Myocyte (in vitro differentiated cells): Measurements from ENCODE around the gene MRNIP. TPM values are rescaled to one million over a fixed set of nuclear protein-coding genes. Genes with fewer than 3 reads are reported as not detected.
"Not testable (repeated sequence)": the region's sequence is repeated elsewhere in the genome, so short reads cannot be mapped to it uniquely, and the experiment has no call there.

Source experiments
- DNase-seq: peaks from one replicate; pipeline ENCODE4 v3.0.0-alpha.2; 2012; ENCODE audit warnings: low read depth
- total RNA-seq: library from RNA; depleted of rRNA; stranded (reverse); fragments of >200 nt; gene quantifications from 2 replicates; pipeline ENCODE4 v1.2.3, GENCODE V29; 2014

MRNIP gene
- total RNA-seq, 1 donor from 2014 or later, result 22.5 TPM

DNA sequence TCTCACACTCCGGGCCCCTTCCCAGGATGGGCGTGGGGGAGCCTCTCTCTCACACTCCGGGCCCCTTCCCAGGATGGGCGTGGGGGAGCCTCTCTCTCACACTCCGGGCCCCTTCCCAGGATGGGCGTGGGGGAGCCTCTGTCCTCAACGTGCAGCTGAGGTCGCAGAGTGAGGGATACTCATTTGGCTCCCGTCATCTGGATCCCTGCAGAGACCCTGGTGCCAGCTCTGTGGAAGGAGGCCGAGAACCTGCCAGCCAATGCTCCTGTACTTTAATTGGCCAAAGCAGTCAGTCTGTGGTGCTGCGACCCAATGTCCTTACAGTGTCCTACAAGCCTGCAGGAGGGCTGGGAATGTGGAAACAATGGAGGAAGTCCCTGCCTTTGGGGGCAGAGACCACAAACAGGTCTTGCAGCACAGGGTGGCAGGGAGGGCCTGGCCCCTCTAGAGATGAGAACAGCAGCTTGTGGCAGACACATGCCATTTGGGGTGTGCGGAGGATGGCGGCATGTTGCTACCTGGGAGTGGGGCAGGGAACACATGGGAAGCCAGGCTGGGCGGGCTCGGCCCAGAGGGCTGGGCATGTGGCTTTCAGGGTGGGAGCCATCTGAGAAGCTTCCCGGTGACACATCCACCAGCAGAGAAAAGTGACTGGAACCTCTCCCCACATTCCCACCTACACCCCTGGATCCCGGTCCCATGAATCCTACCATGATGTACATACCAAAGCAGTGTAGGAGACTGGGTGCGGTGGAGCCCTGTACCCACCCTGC is 13.6 kb upstream of the MRNIP start:
- DNase-seq, result no peak

DNA sequence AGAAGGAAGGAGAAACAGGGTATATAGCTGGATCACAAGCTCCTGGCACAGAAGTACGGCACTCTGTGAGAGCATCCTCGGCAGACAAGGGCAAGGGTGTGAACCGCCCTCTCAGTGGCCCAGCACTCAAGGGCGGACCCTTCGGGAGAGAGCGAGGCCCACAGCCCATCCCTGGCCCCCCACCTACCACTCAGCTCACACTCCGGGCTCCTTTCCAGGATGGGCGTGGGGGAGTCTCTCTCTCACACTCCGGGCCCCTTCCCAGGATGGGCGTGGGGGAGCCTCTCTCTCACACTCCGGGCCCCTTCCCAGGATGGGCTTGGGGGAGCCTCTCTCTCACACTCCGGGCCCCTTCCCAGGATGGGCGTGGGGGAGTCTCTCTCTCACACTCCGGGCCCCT is 12.9 kb upstream of the MRNIP start:
- not testable (repeated sequence) for DNase-seq

DNA sequence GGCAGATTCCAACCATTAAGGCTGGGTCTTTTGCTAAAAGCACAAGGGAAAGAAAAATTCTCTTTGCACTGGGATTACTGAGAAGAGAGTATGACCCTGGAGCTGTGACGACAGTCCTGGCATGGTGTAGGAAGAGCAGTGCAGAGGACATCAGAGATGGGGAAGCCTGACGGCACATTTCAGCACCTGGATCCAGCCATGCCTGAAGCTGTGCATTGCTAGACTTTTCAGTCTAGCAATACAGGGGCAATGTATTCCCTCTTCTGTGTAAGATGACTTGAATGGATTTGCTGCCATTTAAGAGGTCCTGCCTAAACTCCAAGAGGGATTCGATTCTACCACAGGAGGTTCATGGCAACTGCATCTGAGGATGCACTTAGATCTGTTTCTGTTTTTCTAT is 12.3 kb upstream of the MRNIP start:
- DNase-seq, result no peak

DNA sequence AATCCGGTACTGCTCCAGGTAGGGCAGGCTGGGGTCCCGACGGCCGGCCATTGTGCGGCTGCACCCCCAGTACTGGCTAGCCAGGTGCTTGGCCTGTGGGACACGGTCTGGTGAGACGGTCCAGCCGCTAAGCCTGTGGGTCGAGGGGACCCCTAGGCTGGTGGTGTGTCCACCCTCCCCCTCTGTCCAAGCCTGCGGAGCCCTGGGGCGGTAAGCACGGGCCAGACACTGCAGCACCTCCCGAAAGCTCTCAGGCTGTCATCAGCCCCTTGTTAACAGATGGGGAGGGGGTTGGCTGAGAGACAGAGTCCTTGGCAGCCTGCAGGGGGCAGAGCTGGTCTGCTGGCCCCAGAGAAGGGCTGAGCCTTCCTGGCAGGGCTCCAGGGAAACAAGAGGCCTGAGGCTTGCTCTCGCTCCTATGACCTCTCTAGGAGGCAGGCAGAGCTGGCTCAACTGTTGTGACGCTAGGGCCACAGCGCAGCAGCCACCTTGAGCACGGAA is 11.8 kb upstream of the MRNIP start:
- peak; percentile 44 for DNase-seq

DNA sequence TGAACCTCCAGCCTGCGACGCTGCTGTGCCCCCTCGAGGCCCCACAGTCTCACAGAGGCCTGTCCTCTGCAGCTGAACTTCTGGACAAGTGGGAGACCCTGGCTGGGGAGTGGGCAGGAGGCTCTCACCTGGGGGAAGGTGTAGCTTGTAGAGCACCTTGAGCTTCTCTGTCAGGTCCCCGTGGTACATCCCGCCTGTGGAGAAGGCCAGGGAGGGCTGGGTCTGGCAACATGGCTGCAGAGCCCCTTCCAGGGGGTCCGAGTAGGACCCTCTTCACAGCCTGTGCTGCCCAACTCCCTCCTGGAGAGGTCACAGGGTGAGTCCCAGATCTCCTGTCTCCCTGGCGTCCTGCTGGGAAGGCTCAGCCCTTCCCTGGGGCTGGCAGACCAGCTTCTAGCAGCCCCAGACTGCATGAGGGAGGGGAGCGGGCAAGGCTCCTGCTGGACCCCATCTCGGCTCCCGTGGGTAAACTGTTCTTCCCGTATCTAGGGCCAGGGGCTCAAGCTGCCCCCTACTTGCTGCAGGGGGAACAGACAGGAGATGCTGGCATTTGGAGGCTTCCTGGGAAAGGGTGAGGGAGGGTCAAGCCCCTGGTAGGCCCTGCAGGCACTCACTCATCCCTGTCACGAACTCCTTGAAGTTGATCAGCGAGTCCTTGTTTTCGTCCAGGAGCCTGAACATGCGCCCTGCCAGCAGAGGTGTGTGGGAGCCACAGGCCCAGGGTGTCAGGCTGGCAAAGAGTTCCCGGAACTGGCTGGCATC is 11.2 kb upstream of the MRNIP start:
- no peak for DNase-seq

DNA sequence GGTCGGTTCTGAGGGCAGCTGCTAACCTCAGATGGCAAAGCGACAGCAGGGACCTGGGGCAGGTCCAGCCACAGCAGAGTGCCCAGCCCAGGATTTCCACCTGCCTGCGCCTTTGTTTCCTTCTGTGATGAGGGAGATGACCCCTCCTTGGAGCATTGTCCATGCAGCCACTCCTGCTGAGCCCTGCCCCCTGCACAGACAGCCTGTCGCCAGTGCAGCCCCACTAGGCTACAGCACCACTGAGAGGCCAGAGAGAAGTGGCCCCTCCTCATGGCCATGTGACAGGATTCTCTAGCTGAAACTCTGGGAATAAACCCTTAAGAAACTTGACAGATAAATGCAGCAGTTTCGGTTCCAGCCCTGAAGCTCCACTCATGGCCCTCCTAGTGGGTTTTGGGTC is 10.5 kb upstream of the MRNIP start:
- no peak for DNase-seq

DNA sequence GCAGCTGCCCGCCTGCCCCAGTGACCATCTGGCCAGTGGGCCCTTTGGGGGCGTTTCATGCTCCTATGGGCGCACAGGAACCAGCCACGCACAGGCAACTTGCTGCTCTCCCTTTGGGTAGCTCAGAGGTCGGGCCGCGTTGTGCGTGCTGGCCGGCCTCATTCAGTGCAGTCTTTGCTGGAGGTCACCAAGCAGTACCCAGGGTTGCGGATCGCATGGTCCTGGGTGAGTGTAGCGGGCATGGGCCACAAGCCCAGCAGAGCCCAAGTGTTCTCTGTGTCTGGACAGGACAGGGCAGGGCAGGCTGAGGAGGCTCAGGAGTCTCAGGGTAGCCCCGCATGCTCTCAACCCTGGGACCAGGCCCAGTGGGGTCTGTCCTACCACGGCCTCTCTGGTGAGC is 9.9 kb upstream of the MRNIP start:
- no peak for DNase-seq

DNA sequence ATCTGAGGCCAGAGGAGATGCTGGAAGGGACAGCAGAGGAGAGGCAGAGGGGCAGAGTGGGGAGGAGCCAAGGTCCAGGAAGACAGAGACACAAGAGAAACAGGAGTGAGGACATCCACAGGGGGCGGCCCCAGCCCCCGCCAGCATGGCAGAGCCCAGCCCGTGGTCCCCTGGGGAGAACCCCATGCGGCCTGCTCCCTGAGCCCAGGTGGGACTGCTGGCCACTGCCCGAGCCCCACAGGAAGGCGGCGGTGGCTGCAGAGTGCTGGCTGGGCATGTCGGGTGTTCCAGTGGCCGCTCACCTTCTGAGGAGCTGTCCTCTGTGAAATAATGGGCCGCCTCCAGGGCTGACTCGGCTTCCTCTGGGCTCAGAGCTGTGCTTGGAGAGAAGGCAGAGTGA is 8.9 kb upstream of the MRNIP start:
- DNase-seq, result no peak

DNA sequence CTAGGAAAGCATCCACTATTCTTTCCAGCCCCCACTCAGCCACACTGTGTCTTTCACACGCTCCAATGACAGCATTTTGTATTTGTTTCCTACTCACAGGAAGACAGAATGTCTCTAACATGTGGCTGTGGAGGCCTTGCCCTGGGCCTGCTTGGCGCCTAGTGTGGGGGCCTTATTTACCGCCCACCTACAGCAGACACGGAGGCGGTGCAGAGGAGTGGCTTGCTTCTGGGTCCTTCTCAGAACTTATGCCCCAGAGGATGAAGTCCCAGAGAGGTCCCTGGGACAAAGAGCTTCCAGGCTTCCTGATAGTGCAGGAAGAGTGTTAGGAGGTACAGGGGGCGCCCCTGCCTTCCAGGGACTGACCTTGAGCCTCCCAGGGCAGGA is 8.5 kb upstream of the MRNIP start:
- DNase-seq, result no peak

DNA sequence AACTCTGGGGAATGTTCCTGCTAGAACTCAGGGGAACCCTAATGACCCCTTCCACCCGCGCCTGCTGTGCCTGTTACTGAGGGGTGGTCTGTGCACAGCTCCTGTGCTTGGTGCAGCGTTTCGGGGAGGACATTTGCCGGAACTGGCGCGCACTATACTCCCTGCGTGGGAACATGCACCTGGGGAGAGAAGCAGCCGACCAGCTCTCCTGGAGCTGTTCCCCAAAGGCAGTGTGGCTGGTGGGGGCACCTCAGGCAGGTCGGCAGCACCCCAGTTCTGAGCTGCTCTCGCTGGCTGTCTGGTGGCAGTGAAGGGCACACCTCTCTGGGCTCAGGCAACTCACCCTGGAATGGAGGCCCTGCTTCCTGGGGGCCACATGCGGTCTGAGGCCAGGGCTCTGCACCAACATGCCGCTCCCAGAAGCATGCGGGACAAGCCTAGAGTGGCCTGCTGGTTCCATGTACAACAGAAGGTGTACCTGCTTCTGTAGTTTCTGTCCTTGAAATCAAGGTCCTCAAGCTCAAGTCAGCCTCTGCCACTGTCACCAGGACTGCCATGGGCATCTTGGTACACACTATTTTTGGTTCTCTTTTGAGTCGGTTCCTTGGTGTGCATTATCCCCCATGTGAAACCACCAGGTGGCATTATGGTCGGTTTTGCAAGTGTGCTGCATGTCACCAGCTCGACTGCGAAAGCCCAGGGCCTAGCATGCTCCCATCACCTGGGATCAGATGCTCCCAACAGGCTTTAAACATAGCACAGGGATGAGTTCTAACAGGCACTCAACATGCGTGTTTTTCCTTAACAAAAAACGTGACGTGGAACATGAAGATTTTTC is 7.8 kb upstream of the MRNIP start:
- DNase-seq, result no peak

DNA sequence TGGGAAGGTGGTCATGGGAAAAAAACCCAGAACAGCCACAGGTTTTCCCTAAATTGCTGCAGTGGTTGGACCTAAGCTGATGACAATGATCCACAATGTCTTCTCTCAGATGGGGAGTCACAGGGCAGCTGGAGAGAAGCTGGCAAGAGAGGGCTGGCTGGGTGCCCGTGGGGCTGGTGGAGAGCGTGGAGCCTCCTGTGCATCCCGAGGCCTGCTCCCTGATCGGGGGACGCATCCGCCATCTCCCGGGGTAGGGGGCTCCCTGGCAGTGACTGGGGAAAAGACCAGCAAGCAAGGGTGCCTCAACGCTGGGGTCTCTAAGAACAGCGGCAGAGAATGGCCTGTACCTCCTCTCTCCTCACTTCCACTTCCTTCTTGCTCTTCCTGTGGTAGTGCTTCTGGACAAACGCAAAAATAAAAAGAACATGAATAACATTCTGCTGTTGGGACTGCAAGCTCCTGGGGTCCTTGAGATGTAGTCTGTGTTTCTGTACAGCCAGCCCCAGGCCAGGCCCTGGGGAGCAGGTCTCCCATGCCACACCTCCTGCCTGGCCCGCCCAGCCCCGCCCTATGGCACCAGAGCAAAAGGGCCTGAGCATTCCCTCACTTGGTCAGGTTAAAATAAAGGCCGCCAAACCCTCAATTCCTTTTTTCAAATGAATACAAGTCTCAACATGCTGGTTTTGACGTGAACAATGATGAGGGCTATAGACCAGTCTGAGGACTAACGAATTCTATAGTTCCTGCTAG is 7.0 kb upstream of the MRNIP start:
- DNase-seq, result no peak

DNA sequence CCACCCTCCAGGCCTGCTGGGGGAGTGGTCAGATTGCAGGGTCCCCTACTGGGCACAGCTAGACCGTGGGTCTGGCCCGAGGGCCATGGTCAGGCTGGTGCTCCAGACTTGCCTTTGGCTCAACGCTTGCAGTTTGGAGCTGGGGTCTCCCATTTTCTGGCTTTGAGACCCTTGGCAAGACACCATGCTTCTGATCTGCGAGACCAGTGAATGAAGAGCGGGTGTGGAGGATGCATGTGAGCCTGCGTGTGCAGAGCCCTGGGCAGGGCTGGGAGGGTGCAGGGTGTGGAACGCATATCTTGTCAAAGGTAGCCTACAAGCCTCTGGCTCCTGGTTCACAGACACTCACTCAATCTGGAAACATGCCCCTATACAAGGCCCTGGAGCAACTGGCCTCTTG is 6.1 kb upstream of the MRNIP start:
- no peak for DNase-seq

DNA sequence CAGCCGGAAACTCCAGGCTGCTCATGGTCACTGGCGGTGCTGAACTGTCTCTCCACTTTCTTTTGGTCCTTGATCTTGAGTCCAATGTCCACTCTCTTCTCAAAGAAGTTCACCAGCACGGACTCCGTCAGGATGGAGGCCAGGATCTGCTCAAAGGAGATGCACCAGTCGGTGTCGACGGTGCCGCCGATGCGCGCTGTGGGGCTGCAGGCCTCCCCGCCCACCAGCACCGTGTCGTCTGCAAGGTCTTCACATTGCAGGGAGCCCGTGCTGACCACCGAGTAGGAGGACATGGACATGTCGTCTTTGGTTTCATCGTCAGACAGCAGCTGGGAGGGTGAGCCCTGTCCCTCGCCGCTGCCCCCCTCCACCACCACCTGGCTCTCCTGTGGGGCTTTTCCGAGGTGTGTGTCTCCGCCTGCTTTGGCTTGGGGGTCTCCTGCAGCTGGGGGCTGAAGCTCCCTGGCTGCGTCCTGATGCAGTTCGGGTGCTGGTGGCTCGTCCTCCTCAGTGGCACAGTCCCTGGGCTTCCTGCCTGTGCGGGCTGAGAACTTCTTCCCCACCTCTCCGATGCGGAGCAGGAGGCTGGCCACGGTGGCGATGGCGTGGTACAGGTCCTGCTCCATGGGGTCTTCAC is 5.0 kb upstream of the MRNIP start:
- DNase-seq, result no peak

DNA sequence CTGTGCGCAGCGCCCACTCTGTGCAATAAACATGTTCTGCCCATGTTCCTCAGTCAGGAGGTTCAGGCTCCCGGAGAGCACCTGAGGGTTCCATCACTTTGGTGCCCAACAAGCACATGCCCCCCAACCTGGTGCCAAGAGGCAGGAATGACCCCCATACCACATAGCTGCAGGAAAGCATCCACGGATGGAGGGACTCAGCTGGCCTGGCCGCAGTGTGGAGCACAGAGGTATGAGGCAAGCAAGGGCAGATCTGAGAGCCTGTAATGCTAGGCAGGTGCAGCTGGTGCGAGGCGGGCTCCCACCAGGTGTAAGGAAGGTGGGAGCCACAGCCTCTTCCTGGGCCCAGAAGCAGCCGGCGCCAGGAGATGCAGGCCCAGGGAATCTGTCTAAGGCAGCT is 4.3 kb upstream of the MRNIP start:
- no peak for DNase-seq

DNA sequence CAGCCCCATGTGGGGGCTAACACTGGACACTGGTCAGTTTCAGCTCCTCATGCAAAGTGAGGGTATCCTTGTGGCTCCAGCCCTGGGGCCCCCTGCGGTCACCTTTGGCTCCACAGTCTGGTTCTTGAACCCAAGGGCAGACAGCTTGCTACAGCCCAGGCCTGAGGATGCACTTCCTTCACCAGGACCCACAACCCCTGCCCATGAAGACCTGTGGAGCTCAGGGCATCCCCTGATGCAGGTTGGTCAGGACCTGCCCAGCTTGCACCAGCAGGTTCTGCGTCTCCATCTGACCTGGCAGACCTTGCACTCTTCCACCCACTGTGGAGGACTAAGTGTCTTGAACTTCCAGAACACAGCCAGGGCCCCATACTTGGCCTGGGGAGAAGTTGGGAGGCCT is 3.7 kb upstream of the MRNIP start:
- no peak for DNase-seq

DNA sequence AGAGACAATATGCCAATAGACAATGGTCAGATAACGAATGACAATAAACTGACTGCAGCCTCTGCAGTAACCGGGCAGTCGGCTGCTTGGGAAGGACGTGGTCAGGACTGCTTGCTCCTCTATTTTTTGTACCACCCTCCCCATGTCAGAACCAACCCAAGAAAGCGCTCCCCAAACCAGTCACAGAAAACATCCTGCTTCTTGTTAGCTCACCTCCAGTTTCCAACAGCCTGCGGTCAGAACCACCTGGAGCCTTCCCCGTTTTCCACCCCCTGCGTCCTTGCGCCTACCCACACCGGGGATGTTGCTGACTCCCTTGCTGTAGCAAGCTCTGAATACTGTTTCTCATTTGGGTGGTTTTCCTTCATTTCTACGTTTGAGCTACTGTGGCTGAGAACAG is 1.7 kb upstream of the MRNIP start:
- DNase-seq, result no peak

DNA sequence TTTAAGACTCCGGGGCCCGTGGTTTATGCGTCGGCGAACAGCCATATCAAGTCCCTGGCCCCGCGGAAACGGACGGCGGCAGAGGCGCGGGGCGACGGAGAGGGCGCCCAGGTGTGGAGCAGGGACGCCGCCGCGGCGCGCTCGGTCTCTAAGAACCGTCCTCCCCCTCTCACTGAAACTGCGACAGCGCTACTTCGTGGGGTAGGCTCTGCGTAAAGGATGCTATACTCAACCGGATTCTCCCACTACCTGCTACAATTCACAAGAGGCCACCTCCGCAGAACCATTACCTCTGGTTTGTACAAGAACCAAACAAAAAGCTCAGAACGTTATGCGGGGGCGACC is 404 bp downstream of the MRNIP start:
- no peak for DNase-seq

DNA sequence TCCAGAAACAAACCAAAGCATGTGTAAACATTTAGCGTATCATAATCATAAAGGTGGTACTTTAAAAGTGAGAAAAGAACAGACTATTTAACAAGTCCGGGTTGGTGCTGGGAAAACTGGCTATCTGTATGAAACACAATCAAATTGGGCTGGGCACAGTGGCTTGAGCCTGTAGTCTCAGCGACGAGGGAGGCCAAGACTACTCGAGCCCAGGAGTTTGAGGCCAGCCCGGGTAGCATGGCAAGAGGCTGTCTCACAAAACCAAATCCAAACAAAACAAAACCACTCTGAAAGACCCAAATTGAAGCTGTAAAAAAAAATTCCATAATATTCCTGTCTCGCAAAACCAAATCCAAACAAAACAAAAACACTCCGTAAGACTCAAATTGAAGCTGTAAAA is 4.3 kb downstream of the MRNIP start:
- no peak for DNase-seq

DNA sequence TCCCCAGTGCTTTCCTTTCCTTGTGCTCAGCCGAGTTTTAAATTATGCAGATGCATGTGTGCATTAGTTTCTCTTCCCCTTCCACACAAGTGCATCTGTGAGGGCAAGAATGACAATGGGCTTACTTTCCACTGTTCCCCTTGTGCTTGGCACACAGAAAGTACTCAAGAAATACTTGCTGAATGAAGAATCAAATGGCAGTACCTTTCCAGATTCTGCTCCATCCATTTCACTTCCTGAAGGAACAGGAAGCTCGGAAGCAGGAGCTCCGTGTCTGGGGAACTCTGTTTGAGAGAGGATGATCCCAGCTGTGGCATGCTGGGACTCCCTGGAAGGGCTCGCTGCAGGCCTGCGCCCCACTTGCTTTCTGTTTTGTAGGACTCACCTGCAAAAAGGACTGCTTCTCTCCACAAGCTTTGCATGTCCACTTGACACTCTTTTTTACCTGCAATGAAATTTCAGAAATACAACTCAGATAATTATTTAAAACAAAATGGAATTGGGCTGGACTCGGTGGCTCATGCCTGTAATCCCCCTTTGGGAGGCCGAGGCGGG is 5.5 kb downstream of the MRNIP start:
- DNase-seq, result no peak

DNA sequence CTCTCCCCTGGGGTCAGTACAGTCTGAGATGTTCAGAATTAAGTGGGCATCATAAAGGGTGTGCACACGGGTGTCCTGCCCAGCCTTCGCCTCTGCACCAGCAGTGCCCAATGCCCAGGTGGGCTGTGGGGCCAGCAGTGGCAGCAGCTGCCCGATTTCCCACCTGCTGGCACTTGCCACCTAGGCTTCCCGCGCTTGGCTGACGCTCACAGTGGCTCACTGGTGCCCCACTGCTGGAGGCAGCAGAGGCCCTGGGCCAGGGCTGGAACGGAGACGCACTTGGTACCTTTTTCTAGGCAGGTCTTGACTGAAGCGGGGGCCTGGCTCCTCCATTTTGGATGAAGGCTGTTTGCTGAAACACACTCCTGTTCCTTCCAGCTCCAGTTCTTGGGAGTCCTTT is 17.0 kb downstream of the MRNIP start:
- DNase-seq, result no peak

DNA sequence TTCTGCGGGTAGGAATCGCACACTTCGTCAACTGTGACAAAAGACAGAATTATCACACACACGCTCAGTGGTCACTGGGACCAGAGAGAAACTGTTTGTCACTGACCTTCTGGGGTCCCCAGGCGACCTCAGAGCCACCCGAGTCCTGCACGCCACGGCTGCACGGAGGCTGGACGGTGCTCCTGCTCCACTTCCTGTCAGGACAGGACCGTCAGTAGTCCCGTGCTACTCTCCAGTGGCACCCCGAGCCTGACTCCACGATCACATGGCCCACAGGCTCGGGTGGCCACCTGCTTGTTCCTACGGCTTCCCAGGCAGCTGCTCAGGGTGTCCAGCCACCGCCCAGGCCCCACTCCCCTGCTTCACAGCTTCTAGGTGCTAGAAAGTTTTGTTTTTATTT is 17.9 kb downstream of the MRNIP start:
- DNase-seq, result no peak
